Renal cortical epithelial cell (primary cell): ENCODE measurements around the gene KMO. TPM values are rescaled to one million over a fixed set of nuclear protein-coding genes. Genes with fewer than 3 reads are reported as not detected.

Experiments
- total RNA-seq: library from RNA; depleted of rRNA; stranded (reverse); fragments of >200 nt; gene quantifications from 2 replicates; pipeline ENCODE4 v1.2.3, GENCODE V29; 2014

Gene KMO
- total RNA-seq, 1 donor from 2014 or later: 11.3 TPM

Other genes starting within 250 kb of the KMO start
- gene RGS7, start 175.2 kb upstream of the KMO start, total RNA-seq: not detected in 2 replicates
- 85.8 TPM in 2 replicates for gene FH, start 12.6 kb upstream of the KMO start, total RNA-seq
- gene CHML, start 108.0 kb downstream of the KMO start, total RNA-seq: 13.9 and 14.0 TPM in 2 replicates
- 62.5 and 114 TPM in 2 replicates for gene OPN3, start 108.0 kb downstream of the KMO start, total RNA-seq
- gene WDR64, start 119.9 kb downstream of the KMO start, total RNA-seq: 0.35 TPM in 1 of 2 replicates, not detected in the other